Measurements from ENCODE around the gene MRPS27.

DNA sequence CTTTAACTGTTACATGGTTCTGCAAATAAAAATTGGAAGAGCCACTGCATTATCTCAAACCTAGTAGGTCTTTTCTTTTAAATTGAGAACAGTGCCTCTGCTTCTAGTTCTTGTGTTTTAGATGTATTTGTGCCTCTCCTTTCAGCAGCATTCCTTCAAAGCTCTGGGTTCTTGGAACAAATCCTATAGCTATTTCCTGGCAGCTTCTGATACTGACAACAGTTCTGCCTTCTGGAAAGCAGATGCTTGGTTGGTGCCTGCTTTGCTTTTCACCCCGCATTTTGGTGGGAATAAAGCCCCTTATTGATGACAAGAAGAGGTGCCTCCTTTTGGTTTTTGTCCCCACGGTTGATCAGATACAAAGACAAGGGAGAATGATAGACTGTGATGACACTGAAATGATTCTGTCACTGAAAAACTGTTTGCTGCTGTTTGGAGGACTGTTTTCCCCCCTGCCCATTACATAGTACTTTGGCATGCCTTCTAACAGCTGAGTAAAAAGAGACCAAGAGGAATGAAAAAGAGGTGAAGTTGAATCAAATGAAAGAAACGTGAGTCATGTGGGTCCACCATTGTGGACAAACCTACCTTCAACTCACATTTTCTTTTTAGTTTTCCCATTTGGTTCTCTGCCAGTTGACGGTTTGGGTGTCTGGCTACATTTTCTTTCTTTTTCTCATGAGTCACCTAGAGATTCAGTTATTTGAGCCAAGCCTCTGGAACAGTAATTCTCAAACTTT lies 5.7 kb upstream of the MRPS27 start:
- TF ChIP-seq, protein P1, sequence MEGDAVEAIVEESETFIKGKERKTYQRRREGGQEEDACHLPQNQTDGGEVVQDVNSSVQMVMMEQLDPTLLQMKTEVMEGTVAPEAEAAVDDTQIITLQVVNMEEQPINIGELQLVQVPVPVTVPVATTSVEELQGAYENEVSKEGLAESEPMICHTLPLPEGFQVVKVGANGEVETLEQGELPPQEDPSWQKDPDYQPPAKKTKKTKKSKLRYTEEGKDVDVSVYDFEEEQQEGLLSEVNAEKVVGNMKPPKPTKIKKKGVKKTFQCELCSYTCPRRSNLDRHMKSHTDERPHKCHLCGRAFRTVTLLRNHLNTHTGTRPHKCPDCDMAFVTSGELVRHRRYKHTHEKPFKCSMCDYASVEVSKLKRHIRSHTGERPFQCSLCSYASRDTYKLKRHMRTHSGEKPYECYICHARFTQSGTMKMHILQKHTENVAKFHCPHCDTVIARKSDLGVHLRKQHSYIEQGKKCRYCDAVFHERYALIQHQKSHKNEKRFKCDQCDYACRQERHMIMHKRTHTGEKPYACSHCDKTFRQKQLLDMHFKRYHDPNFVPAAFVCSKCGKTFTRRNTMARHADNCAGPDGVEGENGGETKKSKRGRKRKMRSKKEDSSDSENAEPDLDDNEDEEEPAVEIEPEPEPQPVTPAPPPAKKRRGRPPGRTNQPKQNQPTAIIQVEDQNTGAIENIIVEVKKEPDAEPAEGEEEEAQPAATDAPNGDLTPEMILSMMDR (IDR thresholded peaks at IDR 0.05; ENCODE audit: insufficient read depth, low read length), result no peak
- TF ChIP-seq POLR2AphosphoS5 (IDR thresholded peaks at IDR 0.05; ENCODE audit: low read depth), result no peak
- TF ChIP-seq, protein P2, sequence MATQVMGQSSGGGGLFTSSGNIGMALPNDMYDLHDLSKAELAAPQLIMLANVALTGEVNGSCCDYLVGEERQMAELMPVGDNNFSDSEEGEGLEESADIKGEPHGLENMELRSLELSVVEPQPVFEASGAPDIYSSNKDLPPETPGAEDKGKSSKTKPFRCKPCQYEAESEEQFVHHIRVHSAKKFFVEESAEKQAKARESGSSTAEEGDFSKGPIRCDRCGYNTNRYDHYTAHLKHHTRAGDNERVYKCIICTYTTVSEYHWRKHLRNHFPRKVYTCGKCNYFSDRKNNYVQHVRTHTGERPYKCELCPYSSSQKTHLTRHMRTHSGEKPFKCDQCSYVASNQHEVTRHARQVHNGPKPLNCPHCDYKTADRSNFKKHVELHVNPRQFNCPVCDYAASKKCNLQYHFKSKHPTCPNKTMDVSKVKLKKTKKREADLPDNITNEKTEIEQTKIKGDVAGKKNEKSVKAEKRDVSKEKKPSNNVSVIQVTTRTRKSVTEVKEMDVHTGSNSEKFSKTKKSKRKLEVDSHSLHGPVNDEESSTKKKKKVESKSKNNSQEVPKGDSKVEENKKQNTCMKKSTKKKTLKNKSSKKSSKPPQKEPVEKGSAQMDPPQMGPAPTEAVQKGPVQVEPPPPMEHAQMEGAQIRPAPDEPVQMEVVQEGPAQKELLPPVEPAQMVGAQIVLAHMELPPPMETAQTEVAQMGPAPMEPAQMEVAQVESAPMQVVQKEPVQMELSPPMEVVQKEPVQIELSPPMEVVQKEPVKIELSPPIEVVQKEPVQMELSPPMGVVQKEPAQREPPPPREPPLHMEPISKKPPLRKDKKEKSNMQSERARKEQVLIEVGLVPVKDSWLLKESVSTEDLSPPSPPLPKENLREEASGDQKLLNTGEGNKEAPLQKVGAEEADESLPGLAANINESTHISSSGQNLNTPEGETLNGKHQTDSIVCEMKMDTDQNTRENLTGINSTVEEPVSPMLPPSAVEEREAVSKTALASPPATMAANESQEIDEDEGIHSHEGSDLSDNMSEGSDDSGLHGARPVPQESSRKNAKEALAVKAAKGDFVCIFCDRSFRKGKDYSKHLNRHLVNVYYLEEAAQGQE (IDR thresholded peaks at IDR 0.05; ENCODE audit: insufficient replicate concordance, low read depth), result no peak
- TF ChIP-seq SPI1 (IDR thresholded peaks at IDR 0.05; ENCODE audit: borderline replicate concordance, low read depth), result no peak
- TF ChIP-seq GABPA (IDR thresholded peaks at IDR 0.05; ENCODE audit: low read depth), result no peak
